DMS114 treated with DMSO at 0.1 percent for 48 hours (cell line): ENCODE data around the gene RBM17.
"Not testable (repeated sequence)": the region's sequence is repeated elsewhere in the genome, so short reads cannot be mapped to it uniquely, and the experiment has no call there.

ENCODE experiments used
- DNase-seq: peaks from one replicate; lab custom pipeline; 2025; ENCODE audit not compliant: unreplicated experiment; lab: John Stamatoyannopoulos, UW

RBM17 gene

GRCh38 chr10:6153845-6154244 is 65.0 kb downstream of the RBM17 start:
- DNase-seq = no peak

GRCh38 chr10:6154566-6154965 is 65.7 kb downstream of the RBM17 start:
- DNase-seq = no peak

GRCh38 chr10:6158276-6158675 is 69.4 kb downstream of the RBM17 start:
- no peak for DNase-seq

GRCh38 chr10:6161921-6162320 is 73.1 kb downstream of the RBM17 start:
- no peak for DNase-seq

- peak; percentile 45 for DNase-seq
These were observed 73.9 kb downstream of the RBM17 start for GRCh38 chr10:6162589-6163356.

- peak; percentile 73 for DNase-seq
These were observed 74.8 kb downstream of the RBM17 start for GRCh38 chr10:6163364-6164270.

GRCh38 chr10:6164271-6165095 is 75.6 kb downstream of the RBM17 start:
- no peak for DNase-seq

- DNase-seq = no peak
These were observed 76.4 kb downstream of the RBM17 start for GRCh38 chr10:6165221-6165725.

- DNase-seq = not testable (repeated sequence)
These were observed 77.1 kb downstream of the RBM17 start for GRCh38 chr10:6165933-6166332.
